ENCODE data around the gene VPS37B.
"Not testable (repeated sequence)": the region's sequence is repeated elsewhere in the genome, so short reads cannot be mapped to it uniquely, and the experiment has no call there.

Gene VPS37B

GRCh38 chr12:122895704-122896636, at the start of gene VPS37B:
VPS37B (minus strand) TSS chr12:122896124; CDS start chr12:122896062, 62 bp downstream.
- DNase-seq, result peak; percentile 91

- no peak for DNase-seq
Measured at GRCh38 chr12:122944605-122945592, 49.0 kb upstream of the VPS37B start.

- DNase-seq, result no peak
Measured at GRCh38 chr12:122943196-122943595, 47.3 kb upstream of the VPS37B start.

- no peak for DNase-seq
Measured at GRCh38 chr12:122942637-122943036, 46.7 kb upstream of the VPS37B start.

GRCh38 chr12:122941351-122941750, 45.4 kb upstream of the VPS37B start:
- DNase-seq, result not testable (repeated sequence)

- DNase-seq, result no peak
Measured at GRCh38 chr12:122939125-122939524, 43.2 kb upstream of the VPS37B start.

GRCh38 chr12:122937622-122938091, 41.7 kb upstream of the VPS37B start:
- no peak for DNase-seq

GRCh38 chr12:122935318-122935717, 39.4 kb upstream of the VPS37B start:
- DNase-seq, result no peak

- DNase-seq, result no peak
Measured at GRCh38 chr12:122934722-122935121, 38.8 kb upstream of the VPS37B start.

GRCh38 chr12:122932207-122932606, 36.3 kb upstream of the VPS37B start:
- DNase-seq, result no peak

GRCh38 chr12:122929812-122930211, 33.9 kb upstream of the VPS37B start:
- no peak for DNase-seq

- no peak for DNase-seq
Measured at GRCh38 chr12:122929148-122929538, 33.2 kb upstream of the VPS37B start.

GRCh38 chr12:122928404-122929147, 32.7 kb upstream of the VPS37B start:
- DNase-seq, result no peak

GRCh38 chr12:122927756-122928403, 32.0 kb upstream of the VPS37B start:
- DNase-seq, result no peak

- DNase-seq, result no peak
Measured at GRCh38 chr12:122921917-122922316, 26.0 kb upstream of the VPS37B start.

- DNase-seq, result no peak
Measured at GRCh38 chr12:122920687-122921086, 24.8 kb upstream of the VPS37B start.

- no peak for DNase-seq
Measured at GRCh38 chr12:122918827-122919226, 22.9 kb upstream of the VPS37B start.

- no peak for DNase-seq
Measured at GRCh38 chr12:122917507-122918121, 21.7 kb upstream of the VPS37B start.

GRCh38 chr12:122909442-122910288, 13.7 kb upstream of the VPS37B start:
- no peak for DNase-seq

GRCh38 chr12:122908915-122909314, 13.0 kb upstream of the VPS37B start:
- no peak for DNase-seq

- DNase-seq, result not testable (repeated sequence)
Measured at GRCh38 chr12:122905258-122905657, 9.3 kb upstream of the VPS37B start.
